H9 (cell line): Measurements from ENCODE around the gene EDDM3A. TPM values are rescaled to one million over a fixed set of nuclear protein-coding genes. Genes with fewer than 3 reads are reported as not detected.

ENCODE experiments used
- DNase-seq: peaks from one replicate; pipeline ENCODE4 v3.0.0-alpha.2; 2017
- H2AFZ ChIP-seq: one replicate; pipeline ENCODE4 v1.6.1; 2013; ENCODE audit warnings: mild to moderate bottlenecking, low read length, control low read depth, moderate library complexity
- H2AK5ac ChIP-seq: 2 replicates; pipeline ENCODE4 v1.6.1; 2013; ENCODE audit warnings: low read length, control low read depth, mixed read lengths; ENCODE audit not compliant: insufficient read length
- H2BK120ac ChIP-seq: one replicate; pipeline ENCODE4 v1.6.1; 2013; ENCODE audit warnings: low read depth, mild to moderate bottlenecking, low read length, control low read depth, inconsistent platforms; ENCODE audit not compliant: poor library complexity, severe bottlenecking
- H2BK12ac ChIP-seq: 2 replicates; pipeline ENCODE4 v1.6.1; 2013; ENCODE audit warnings: low read length, control low read depth, mixed read lengths, low read depth; ENCODE audit not compliant: insufficient read length
- H2BK15ac ChIP-seq: 2 replicates; pipeline ENCODE4 v1.6.1; 2013; ENCODE audit warnings: low read depth, low read length, control low read depth
- H2BK20ac ChIP-seq: one replicate; pipeline ENCODE4 v1.6.1; 2013; ENCODE audit warnings: low read depth, mild to moderate bottlenecking, low read length, control low read depth, inconsistent platforms; ENCODE audit not compliant: poor library complexity, severe bottlenecking
- H2BK5ac ChIP-seq: 2 replicates; pipeline ENCODE4 v1.6.1; 2013; ENCODE audit warnings: low read length, control low read depth, mixed read lengths; ENCODE audit not compliant: insufficient read length
- H3K14ac ChIP-seq: 2 replicates; pipeline ENCODE4 v1.6.1; 2013; ENCODE audit warnings: low read length, control low read depth; ENCODE audit not compliant: insufficient read depth
- H3K18ac ChIP-seq: 2 replicates; pipeline ENCODE4 v1.6.1; 2013; ENCODE audit warnings: low read depth, mild to moderate bottlenecking, mixed read lengths, low read length, control low read depth; ENCODE audit not compliant: insufficient read length
- H3K23ac ChIP-seq: 2 replicates; pipeline ENCODE4 v1.6.1; 2013; ENCODE audit warnings: low read length, control low read depth, mixed read lengths, low read depth; ENCODE audit not compliant: insufficient read length
- H3K23me2 ChIP-seq: 2 replicates; pipeline ENCODE4 v1.6.1; 2013; ENCODE audit warnings: low read depth, mild to moderate bottlenecking, mixed read lengths, low read length, control low read depth; ENCODE audit not compliant: insufficient read length, poor library complexity, severe bottlenecking
- H3K27ac ChIP-seq: 2 replicates; pipeline ENCODE4 v1.5.1; 2013; ENCODE audit warnings: low read length, control low read depth, mixed read lengths, low read depth; ENCODE audit not compliant: insufficient read length
- H3K27me3 ChIP-seq: 2 replicates; pipeline ENCODE4 v1.6.1; 2013; ENCODE audit warnings: low read length, control low read depth, inconsistent platforms; ENCODE audit not compliant: insufficient read depth
- H3K4ac ChIP-seq: 2 replicates; pipeline ENCODE4 v1.6.1; 2013; ENCODE audit warnings: low read depth, mild to moderate bottlenecking, control low read depth, inconsistent platforms, low read length, moderate library complexity
- H3K4me1 ChIP-seq: 2 replicates; pipeline ENCODE4 v1.6.1; 2013; ENCODE audit warnings: low read length, control low read depth, inconsistent platforms; ENCODE audit not compliant: insufficient read depth
- H3K4me2 ChIP-seq: 2 replicates; pipeline ENCODE4 v1.6.1; 2013; ENCODE audit warnings: low read length, control low read depth, mixed read lengths; ENCODE audit not compliant: insufficient read length, insufficient read depth
- H3K56ac ChIP-seq: 2 replicates; pipeline ENCODE4 v1.6.1; 2013; ENCODE audit warnings: low read depth, mild to moderate bottlenecking, mixed read lengths, low read length, control low read depth; ENCODE audit not compliant: insufficient read length
- H3K79me1 ChIP-seq: 2 replicates; pipeline ENCODE4 v1.6.1; 2013; ENCODE audit warnings: low read depth, mild to moderate bottlenecking, moderate library complexity, low read length, control low read depth, inconsistent platforms; ENCODE audit not compliant: insufficient read depth, poor library complexity, severe bottlenecking
- H3K79me2 ChIP-seq: 2 replicates; pipeline ENCODE4 v1.6.1; 2013; ENCODE audit warnings: low read length, control low read depth, inconsistent platforms; ENCODE audit not compliant: insufficient read depth
- H3K9ac ChIP-seq: 2 replicates; pipeline ENCODE4 v1.6.1; 2013; ENCODE audit warnings: low read length, control low read depth, mixed read lengths; ENCODE audit not compliant: insufficient read length; ENCODE audit errors: extremely low read depth
- H3K9me3 ChIP-seq: one replicate; pipeline ENCODE4 v1.6.1; 2013; ENCODE audit warnings: low read depth, low read length, inconsistent platforms; ENCODE audit not compliant: control insufficient read depth
- H3T11ph ChIP-seq: one replicate; pipeline ENCODE4 v1.6.1; 2013; ENCODE audit warnings: mild to moderate bottlenecking, low read length, control low read depth, inconsistent platforms
- H4K20me1 ChIP-seq: one replicate; pipeline ENCODE4 v1.6.1; 2013; ENCODE audit not compliant: control insufficient read depth, insufficient read length, insufficient read depth
- H4K5ac ChIP-seq: 2 replicates; pipeline ENCODE4 v1.6.1; 2013; ENCODE audit warnings: low read depth, mild to moderate bottlenecking, mixed read lengths, low read length, control low read depth; ENCODE audit not compliant: insufficient read length
- H4K8ac ChIP-seq: replicated peaks from 2 replicates; pipeline ENCODE4 v1.6.1; 2013; ENCODE audit warnings: low read length, control low read depth, mixed read lengths, low read depth; ENCODE audit not compliant: insufficient read length
- H4K91ac ChIP-seq: 2 replicates; pipeline ENCODE4 v1.6.1; 2013; ENCODE audit warnings: low read depth, mild to moderate bottlenecking, moderate library complexity, mixed read lengths, low read length, control low read depth; ENCODE audit not compliant: insufficient read length
- H3K27ac Mint-ChIP-seq, 3 experiments: 2 replicates in 2 of 3; 3 replicates in 1 of 3; pipeline ENCODE4 v1.8.0; 2020 to 2021; ENCODE audit warnings: mixed read lengths in 3 of 3, mild to moderate bottlenecking in 1 of 3, moderate library complexity in 1 of 3
- H3K27me3 Mint-ChIP-seq: 2 replicates; pipeline ENCODE4 v1.8.0; 2021; ENCODE audit warnings: low read depth, mild to moderate bottlenecking, moderate library complexity, mixed read lengths
- H3K36me3 Mint-ChIP-seq, 3 experiments: 2 replicates in 2 of 3; 3 replicates in 1 of 3; pipeline ENCODE4 v1.8.0; 2020 to 2021; ENCODE audit warnings: low read depth in 3 of 3, mixed read lengths in 3 of 3; ENCODE audit not compliant: insufficient read depth in 1 of 3
- H3K4me1 Mint-ChIP-seq, 2 experiments: 2 replicates each; pipeline ENCODE4 v1.8.0; 2020; ENCODE audit warnings: mixed read lengths in 2 of 2
- H3K4me3 Mint-ChIP-seq, 2 experiments: 2 replicates in 1 of 2; 3 replicates in 1 of 2; pipeline ENCODE4 v1.8.0; 2020 to 2021; ENCODE audit warnings: mild to moderate bottlenecking in 2 of 2, mixed read lengths in 2 of 2, moderate library complexity in 1 of 2
- H3K9me3 Mint-ChIP-seq, 2 experiments: 2 replicates in 1 of 2; 3 replicates in 1 of 2; pipeline ENCODE4 v1.8.0; 2020; ENCODE audit warnings: mild to moderate bottlenecking in 2 of 2, mixed read lengths in 2 of 2, moderate library complexity in 1 of 2
- CTCF ChIP-seq: fragments of 200-600 bp; sonication (generic); conservative IDR thresholded peaks from 3 replicates; pipeline ENCODE4 v1.8.0; 2021; ENCODE audit warnings: antibody characterized with exemption, mild to moderate bottlenecking
- WGBS: extraction: QIAGEN DNeasy Blood & Tissue Kit; methylation state at CpG from one replicate; pipeline ENCODE4 v1.1.7; 2013; ENCODE audit warnings: missing lambda C conversion rate, low lambda C conversion rate, mixed read lengths; ENCODE audit not compliant: insufficient read length; ENCODE audit errors: extremely low coverage; 5-methylcytosine and 5-hydroxymethylcytosine counted together
- total RNA-seq: library from RNA; stranded (reverse); gene quantifications from 2 replicates; pipeline ENCODE4 v1.2.1, GENCODE V29; 2021

EDDM3A gene
- total RNA-seq, 1 experiment from 2014 or later: not detected

GRCh38 chr14:20712904-20713303 is 32.8 kb upstream of the EDDM3A start:
- no CpG with 5 or more reads among the region's 2 CpGs for WGBS
- Histone ChIP-seq H4K91ac (no peak overlapping the region), H3K79me1 (no peaks in the 10 kb centered on the region), H4K8ac (no peak overlapping the region), H3K14ac (no peak overlapping the region), H2AFZ (no peak overlapping the region), H2BK12ac (no peak overlapping the region), H2BK5ac (no peak overlapping the region), H3K27ac (no peak overlapping the region), H2BK120ac (no peak overlapping the region), H2AK5ac (no peak overlapping the region), H3K4ac (no peak overlapping the region), H2BK20ac (no peak overlapping the region), H3K18ac (no peak overlapping the region), H3T11ph (no peak overlapping the region), H3K4me2 (no peak overlapping the region), H3K79me2 (no peaks in the 10 kb centered on the region), H3K23me2 (no peaks in the 10 kb centered on the region), H3K4me1 (no peaks in the 10 kb centered on the region), H3K23ac (no peak overlapping the region), H3K9me3 (no peaks in the 10 kb centered on the region), H3K56ac (no peak overlapping the region), H4K5ac (no peak overlapping the region), H3K27me3 (no peaks in the 10 kb centered on the region), H4K20me1 (no peaks in the 10 kb centered on the region), H3K9ac (no peak overlapping the region), H2BK15ac (no peak overlapping the region)
- TF ChIP-seq CTCF: no peak
- no peak for DNase-seq
- Mint-ChIP-seq H3K27me3 (peaks cover 6% of the 10 kb centered on the region; the same call in 1 of the 2 replicates), H3K4me1 (peaks cover 16 to 19% of the 10 kb centered on the region in 2 experiments), H3K36me3 (peaks cover 0 to 3% (median 0%) of the 10 kb centered on the region in 3 experiments; a peak in 2 of 7 replicates), H3K9me3 (peaks cover 0 to 7% of the 10 kb centered on the region in 2 experiments; a peak in 3 of 5 replicates), H3K4me3 (no peak overlapping the region), H3K27ac (no peak overlapping the region)
